ENCODE data around the gene TEX9. TPM values are rescaled to one million over a fixed set of nuclear protein-coding genes. Genes with fewer than 3 reads are reported as not detected.

The TEX9 gene
- total and polyA plus RNA-seq, 2 experiments from 2014 or later = 2.6 to 7.4 TPM

- WGBS (ENCODE audit: low lambda C conversion rate, missing lambda C conversion rate) = 96% methylated on average over 2 of the region's 2 CpGs
- Histone ChIP-seq H3K9me3 (ENCODE audit: low read depth) (no peaks in the 10 kb centered on the region), H3K36me3 (replicated peaks; ENCODE audit: insufficient read depth, low read depth) (no peaks in the 10 kb centered on the region), H3K9me2 (replicated peaks; ENCODE audit: insufficient read depth) (no peaks in the 10 kb centered on the region), H3K27me3 (no peaks in the 10 kb centered on the region), H3K79me2 (no peaks in the 10 kb centered on the region), H4K20me1 (ENCODE audit: insufficient read depth, poor library complexity, severe bottlenecking) (no peaks in the 10 kb centered on the region), H2AFZ (no peak overlapping the region), H3K4me1 (ENCODE audit: insufficient read depth) (no peaks in the 10 kb centered on the region), H3K27ac (no peak overlapping the region), H3K4me3 (no peak overlapping the region), H3K4me2 (no peak overlapping the region)
- no peak for DNase-seq (ENCODE audit: low spot score)
- TF ChIP-seq EZH2 (IDR thresholded peaks at IDR 0.05; ENCODE audit: borderline replicate concordance) = no peak
- no peak for TF ChIP-seq EZH2phosphoT487 (IDR thresholded peaks at IDR 0.05; ENCODE audit: low read depth, severe bottlenecking, unreplicated experiment)
- TF ChIP-seq CTCF (IDR thresholded peaks at IDR 0.05; ENCODE audit: poor library complexity) = no peak
These were observed 95.7 kb downstream of the TEX9 start for GRCh38 chr15:56460947-56461346.

DNA sequence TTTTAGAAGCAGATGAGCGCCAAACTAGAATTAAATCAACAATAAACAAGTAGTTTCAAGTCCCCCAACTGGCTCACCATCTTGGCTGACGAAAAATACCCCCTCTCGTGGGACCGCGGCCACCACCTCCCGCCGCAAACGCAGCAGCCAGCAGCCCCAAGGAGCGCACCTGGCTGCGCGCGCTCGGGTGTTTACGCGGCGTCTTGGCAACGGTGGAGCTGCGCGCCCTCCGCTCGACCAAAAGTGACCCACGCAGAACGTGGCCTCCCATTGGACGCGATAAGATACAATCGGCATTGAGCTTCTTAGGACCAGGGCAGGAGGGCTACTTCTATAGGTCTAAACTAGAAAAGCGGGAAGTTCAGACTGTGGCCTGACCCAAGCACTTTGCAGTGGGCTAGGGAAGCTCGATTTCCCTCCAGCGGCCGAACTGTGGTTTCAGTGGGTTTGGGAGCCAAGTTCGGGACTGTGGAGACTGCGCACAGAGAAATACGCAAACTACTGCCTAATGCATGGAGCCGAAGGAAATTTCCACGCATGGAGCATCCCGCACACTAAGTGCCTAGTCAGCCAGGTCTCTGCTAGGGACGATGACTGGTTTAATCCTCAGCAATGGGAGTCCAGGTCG is 99.8 kb downstream of the TEX9 start, which contains the start of gene MNS1:
TSS of gene MNS1 (minus strand) at position 245 of the 628 bp plus-strand sequence. CDS start at position 80, 165 bp downstream.
- peak within 1 kb of the TSS; percentile 86 for H3K4me2 ChIP-seq
- H3K27me3 ChIP-seq = no peaks in the 10 kb centered on the region
- TF ChIP-seq CTCF (IDR thresholded peaks at IDR 0.05; ENCODE audit: poor library complexity) (no peak), EZH2 (IDR thresholded peaks at IDR 0.05; ENCODE audit: borderline replicate concordance) (no peak), EZH2phosphoT487 (IDR thresholded peaks at IDR 0.05; ENCODE audit: low read depth, severe bottlenecking, unreplicated experiment) (no peak)
- H2AFZ ChIP-seq = peak within 1 kb of the TSS; percentile 71
- no peaks in the 10 kb centered on the region for H3K9me3 ChIP-seq (ENCODE audit: low read depth)
- DNase-seq (ENCODE audit: low spot score) = peak; percentile 94
- WGBS (ENCODE audit: low lambda C conversion rate, missing lambda C conversion rate) = 6% methylated on average over 37 of the region's 38 CpGs
- H3K36me3 ChIP-seq (replicated peaks; ENCODE audit: insufficient read depth, low read depth) = no peaks in the 10 kb centered on the region
- no peaks in the 10 kb centered on the region for H4K20me1 ChIP-seq (ENCODE audit: insufficient read depth, poor library complexity, severe bottlenecking)
- H3K79me2 ChIP-seq = no peaks in the 10 kb centered on the region
- H3K9me2 ChIP-seq (replicated peaks; ENCODE audit: insufficient read depth) = no peaks in the 10 kb centered on the region
- H3K27ac ChIP-seq = no peak within 1 kb of the TSS
- no peaks in the 10 kb centered on the region for H3K4me1 ChIP-seq (ENCODE audit: insufficient read depth)
- H3K4me3 ChIP-seq = peak within 1 kb of the TSS; percentile 70

- DNase-seq (ENCODE audit: low spot score) = no peak
- no peaks in the 10 kb centered on the region for H3K27me3 ChIP-seq
- no peak overlapping the region for H2AFZ ChIP-seq
- 67% methylated on average over 3 of the region's 3 CpGs for WGBS (ENCODE audit: low lambda C conversion rate, missing lambda C conversion rate)
- H3K4me1 ChIP-seq (ENCODE audit: insufficient read depth) = no peaks in the 10 kb centered on the region
- no peaks in the 10 kb centered on the region for H3K36me3 ChIP-seq (replicated peaks; ENCODE audit: insufficient read depth, low read depth)
- H3K9me2 ChIP-seq (replicated peaks; ENCODE audit: insufficient read depth) = no peaks in the 10 kb centered on the region
- H3K27ac ChIP-seq = no peak overlapping the region
- no peaks in the 10 kb centered on the region for H4K20me1 ChIP-seq (ENCODE audit: insufficient read depth, poor library complexity, severe bottlenecking)
- H3K4me2 ChIP-seq = no peak overlapping the region
- no peak for TF ChIP-seq EZH2 (IDR thresholded peaks at IDR 0.05; ENCODE audit: borderline replicate concordance)
- no peak for TF ChIP-seq EZH2phosphoT487 (IDR thresholded peaks at IDR 0.05; ENCODE audit: low read depth, severe bottlenecking, unreplicated experiment)
- TF ChIP-seq CTCF (IDR thresholded peaks at IDR 0.05; ENCODE audit: poor library complexity) = no peak
- no peak overlapping the region for H3K4me3 ChIP-seq
- no peaks in the 10 kb centered on the region for H3K79me2 ChIP-seq
- no peaks in the 10 kb centered on the region for H3K9me3 ChIP-seq (ENCODE audit: low read depth)
These were observed 102.4 kb downstream of the TEX9 start for GRCh38 chr15:56467616-56468015.
